Hepatocyte (in vitro differentiated cells): ENCODE results near the gene MT3.

ENCODE experiments used
- EZH2 ChIP-seq: fragments of 200-600 bp; sonication (generic); IDR thresholded peaks from 2 replicates; pipeline ENCODE4 v1.6.1; 2016; ENCODE audit warnings: antibody characterized with exemption, mild to moderate bottlenecking, borderline replicate concordance
- TF ChIP-seq, protein P1 (sequence below): fragments of 200-600 bp; sonication (generic); IDR thresholded peaks from 2 replicates; pipeline ENCODE4 v1.5.1; 2016; ENCODE audit warnings: antibody characterized with exemption, mild to moderate bottlenecking; ENCODE audit not compliant: poor library complexity

DNA sequence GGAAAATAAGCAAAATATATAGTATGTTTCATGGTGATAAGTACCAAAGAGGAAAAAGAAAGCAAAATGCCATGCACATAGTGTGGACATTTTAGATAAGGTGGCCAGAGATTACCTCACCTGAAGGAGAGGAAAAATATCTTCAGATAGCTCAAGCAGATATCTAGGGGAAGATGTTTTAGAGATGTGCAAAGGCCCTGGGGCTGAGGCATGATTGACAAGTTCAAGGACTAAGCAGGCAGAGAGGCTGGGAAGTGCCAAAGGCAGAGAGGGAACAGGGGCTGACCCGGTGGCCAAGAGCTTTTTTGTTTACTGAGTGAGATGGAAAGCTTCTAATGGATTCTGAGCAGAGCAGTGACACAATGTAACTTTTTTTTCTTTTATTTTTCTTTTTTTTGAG is 28.9 kb upstream of the MT3 start:
- TF ChIP-seq, protein P1, sequence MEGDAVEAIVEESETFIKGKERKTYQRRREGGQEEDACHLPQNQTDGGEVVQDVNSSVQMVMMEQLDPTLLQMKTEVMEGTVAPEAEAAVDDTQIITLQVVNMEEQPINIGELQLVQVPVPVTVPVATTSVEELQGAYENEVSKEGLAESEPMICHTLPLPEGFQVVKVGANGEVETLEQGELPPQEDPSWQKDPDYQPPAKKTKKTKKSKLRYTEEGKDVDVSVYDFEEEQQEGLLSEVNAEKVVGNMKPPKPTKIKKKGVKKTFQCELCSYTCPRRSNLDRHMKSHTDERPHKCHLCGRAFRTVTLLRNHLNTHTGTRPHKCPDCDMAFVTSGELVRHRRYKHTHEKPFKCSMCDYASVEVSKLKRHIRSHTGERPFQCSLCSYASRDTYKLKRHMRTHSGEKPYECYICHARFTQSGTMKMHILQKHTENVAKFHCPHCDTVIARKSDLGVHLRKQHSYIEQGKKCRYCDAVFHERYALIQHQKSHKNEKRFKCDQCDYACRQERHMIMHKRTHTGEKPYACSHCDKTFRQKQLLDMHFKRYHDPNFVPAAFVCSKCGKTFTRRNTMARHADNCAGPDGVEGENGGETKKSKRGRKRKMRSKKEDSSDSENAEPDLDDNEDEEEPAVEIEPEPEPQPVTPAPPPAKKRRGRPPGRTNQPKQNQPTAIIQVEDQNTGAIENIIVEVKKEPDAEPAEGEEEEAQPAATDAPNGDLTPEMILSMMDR: no peak
- no peak for TF ChIP-seq EZH2
